Thyroid gland (tissue), 4 donors: ENCODE measurements around the gene EML1.

Experiments
- CTCF ChIP-seq, 6 experiments: fragments of 200-600 bp in 3 of 6; fragments of 450-650 bp in 3 of 6; sonication (generic) in 3 of 6; IDR thresholded peaks; one replicate each; pipeline ENCODE4 v1.5.1; 2016 to 2019; ENCODE audit warnings: antibody characterized with exemption in 6 of 6, mild to moderate bottlenecking in 2 of 6, inconsistent platforms in 1 of 6, moderate library complexity in 1 of 6
- POLR2A ChIP-seq, 2 donors: fragments of 450-650 bp; IDR thresholded peaks; one replicate each; pipeline ENCODE4 v1.6.1; 2017; ENCODE audit warnings: antibody characterized with exemption in 2 of 2, mild to moderate bottlenecking in 2 of 2, moderate library complexity in 1 of 2

- TF ChIP-seq POLR2A (IDR thresholded peaks at IDR 0.05), result no peak
- TF ChIP-seq CTCF (IDR thresholded peaks at IDR 0.05), result no peak
These were observed 4.5 kb upstream of the EML1 start for GRCh38 chr14:99788713-99789112.
